ENCODE data around the gene GTPBP1. TPM values are rescaled to one million over a fixed set of nuclear protein-coding genes. Genes with fewer than 3 reads are reported as not detected.

Gene GTPBP1
- total and polyA plus RNA-seq, 2 of the 13 experiments (the other 11 are each of a cell fraction or from before 2014, with no cell fraction given) = 22.3 to 27.0 TPM

DNA sequence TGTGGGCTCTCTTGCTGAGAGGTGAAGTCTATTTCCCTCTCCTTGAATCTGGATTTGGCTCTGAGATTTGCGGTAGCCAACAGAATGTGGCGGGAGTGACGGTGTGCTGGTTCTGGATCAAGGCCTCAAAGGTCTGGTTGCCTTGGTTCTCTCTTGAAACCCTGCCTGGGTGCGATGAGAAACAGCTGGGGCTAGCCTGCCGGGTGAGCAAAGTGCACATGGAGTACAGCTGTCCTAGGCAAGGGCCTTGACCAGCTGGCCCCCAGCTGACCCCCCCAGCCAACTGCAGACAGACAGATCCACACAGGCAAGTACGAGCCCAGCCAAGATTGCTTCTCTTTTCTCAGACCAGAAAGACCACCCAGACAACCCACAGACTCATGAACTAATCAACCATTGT, 39.2 kb downstream of the GTPBP1 start (continued):
- TF ChIP-seq, protein P1, sequence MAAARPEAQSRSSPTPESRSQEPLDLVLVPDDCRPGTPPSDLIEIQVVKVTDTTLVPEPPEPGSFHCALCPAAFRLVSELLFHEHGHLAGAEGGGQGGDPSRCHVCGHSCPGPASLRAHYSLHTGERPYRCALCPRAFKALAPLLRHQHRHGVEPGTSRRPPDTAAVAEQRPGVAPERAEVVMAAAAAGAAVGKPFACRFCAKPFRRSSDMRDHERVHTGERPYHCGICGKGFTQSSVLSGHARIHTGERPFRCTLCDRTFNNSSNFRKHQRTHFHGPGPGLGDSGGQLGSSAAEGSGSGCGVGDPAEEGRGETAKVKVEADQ (CRISPR knock-in tag; IDR thresholded peaks at IDR 0.05; ENCODE audit: borderline replicate concordance) = peak; percentile 38; the same call in 1 of the 2 replicates
- peak; percentile 58; the same call in 1 of the 2 replicates for TF ChIP-seq ZBTB38 (CRISPR knock-in tag; IDR thresholded peaks at IDR 0.05)
- peak; percentile 34 for TF ChIP-seq SKI (IDR thresholded peaks at IDR 0.05; ENCODE audit: partially characterized antibody)
- no peak for TF ChIP-seq ZNF251 (CRISPR knock-in tag; IDR thresholded peaks at IDR 0.05)
- TF ChIP-seq PHB2 (IDR thresholded peaks at IDR 0.05; ENCODE audit: partially characterized antibody) = no peak
- no peak for TF ChIP-seq ZNF20 (CRISPR knock-in tag; IDR thresholded peaks at IDR 0.05)
- TF ChIP-seq, protein P2, sequence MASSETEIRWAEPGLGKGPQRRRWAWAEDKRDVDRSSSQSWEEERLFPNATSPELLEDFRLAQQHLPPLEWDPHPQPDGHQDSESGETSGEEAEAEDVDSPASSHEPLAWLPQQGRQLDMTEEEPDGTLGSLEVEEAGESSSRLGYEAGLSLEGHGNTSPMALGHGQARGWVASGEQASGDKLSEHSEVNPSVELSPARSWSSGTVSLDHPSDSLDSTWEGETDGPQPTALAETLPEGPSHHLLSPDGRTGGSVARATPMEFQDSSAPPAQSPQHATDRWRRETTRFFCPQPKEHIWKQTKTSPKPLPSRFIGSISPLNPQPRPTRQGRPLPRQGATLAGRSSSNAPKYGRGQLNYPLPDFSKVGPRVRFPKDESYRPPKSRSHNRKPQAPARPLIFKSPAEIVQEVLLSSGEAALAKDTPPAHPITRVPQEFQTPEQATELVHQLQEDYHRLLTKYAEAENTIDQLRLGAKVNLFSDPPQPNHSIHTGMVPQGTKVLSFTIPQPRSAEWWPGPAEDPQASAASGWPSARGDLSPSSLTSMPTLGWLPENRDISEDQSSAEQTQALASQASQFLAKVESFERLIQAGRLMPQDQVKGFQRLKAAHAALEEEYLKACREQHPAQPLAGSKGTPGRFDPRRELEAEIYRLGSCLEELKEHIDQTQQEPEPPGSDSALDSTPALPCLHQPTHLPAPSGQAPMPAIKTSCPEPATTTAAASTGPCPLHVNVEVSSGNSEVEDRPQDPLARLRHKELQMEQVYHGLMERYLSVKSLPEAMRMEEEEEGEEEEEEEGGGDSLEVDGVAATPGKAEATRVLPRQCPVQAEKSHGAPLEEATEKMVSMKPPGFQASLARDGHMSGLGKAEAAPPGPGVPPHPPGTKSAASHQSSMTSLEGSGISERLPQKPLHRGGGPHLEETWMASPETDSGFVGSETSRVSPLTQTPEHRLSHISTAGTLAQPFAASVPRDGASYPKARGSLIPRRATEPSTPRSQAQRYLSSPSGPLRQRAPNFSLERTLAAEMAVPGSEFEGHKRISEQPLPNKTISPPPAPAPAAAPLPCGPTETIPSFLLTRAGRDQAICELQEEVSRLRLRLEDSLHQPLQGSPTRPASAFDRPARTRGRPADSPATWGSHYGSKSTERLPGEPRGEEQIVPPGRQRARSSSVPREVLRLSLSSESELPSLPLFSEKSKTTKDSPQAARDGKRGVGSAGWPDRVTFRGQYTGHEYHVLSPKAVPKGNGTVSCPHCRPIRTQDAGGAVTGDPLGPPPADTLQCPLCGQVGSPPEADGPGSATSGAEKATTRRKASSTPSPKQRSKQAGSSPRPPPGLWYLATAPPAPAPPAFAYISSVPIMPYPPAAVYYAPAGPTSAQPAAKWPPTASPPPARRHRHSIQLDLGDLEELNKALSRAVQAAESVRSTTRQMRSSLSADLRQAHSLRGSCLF (CRISPR knock-in tag; IDR thresholded peaks at IDR 0.05; ENCODE audit: borderline replicate concordance) = no peak
- TF ChIP-seq ELF3 (CRISPR knock-in tag; IDR thresholded peaks at IDR 0.05) = no peak
- TF ChIP-seq CCAR2 (optimal IDR thresholded peaks at IDR 0.05; ENCODE audit: low read depth, low read length) = no peak
- TF ChIP-seq, protein P3, sequence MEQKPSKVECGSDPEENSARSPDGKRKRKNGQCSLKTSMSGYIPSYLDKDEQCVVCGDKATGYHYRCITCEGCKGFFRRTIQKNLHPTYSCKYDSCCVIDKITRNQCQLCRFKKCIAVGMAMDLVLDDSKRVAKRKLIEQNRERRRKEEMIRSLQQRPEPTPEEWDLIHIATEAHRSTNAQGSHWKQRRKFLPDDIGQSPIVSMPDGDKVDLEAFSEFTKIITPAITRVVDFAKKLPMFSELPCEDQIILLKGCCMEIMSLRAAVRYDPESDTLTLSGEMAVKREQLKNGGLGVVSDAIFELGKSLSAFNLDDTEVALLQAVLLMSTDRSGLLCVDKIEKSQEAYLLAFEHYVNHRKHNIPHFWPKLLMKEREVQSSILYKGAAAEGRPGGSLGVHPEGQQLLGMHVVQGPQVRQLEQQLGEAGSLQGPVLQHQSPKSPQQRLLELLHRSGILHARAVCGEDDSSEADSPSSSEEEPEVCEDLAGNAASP (CRISPR knock-in tag; IDR thresholded peaks at IDR 0.05; ENCODE audit: borderline replicate concordance) = no peak
- no peak for TF ChIP-seq GABPB1 (CRISPR knock-in tag; IDR thresholded peaks at IDR 0.05)
- TF ChIP-seq PRPF4 (IDR thresholded peaks at IDR 0.05; ENCODE audit: low read depth, low read length, poor library complexity, severe bottlenecking) = no peak
- no peak for TF ChIP-seq THYN1 (CRISPR knock-in tag; IDR thresholded peaks at IDR 0.05; ENCODE audit: borderline replicate concordance, low read depth)
- TF ChIP-seq ZNF790 (CRISPR knock-in tag; IDR thresholded peaks at IDR 0.05; ENCODE audit: borderline replicate concordance) = no peak
- TF ChIP-seq ZC3H4 (CRISPR knock-in tag; IDR thresholded peaks at IDR 0.05; ENCODE audit: borderline replicate concordance) = no peak
- TF ChIP-seq, protein P4, sequence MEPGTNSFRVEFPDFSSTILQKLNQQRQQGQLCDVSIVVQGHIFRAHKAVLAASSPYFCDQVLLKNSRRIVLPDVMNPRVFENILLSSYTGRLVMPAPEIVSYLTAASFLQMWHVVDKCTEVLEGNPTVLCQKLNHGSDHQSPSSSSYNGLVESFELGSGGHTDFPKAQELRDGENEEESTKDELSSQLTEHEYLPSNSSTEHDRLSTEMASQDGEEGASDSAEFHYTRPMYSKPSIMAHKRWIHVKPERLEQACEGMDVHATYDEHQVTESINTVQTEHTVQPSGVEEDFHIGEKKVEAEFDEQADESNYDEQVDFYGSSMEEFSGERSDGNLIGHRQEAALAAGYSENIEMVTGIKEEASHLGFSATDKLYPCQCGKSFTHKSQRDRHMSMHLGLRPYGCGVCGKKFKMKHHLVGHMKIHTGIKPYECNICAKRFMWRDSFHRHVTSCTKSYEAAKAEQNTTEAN (CRISPR knock-in tag; conservative IDR thresholded peaks at IDR 0.05) = no peak
- TF ChIP-seq RXRB (CRISPR knock-in tag; IDR thresholded peaks at IDR 0.05; ENCODE audit: borderline replicate concordance) = no peak
- no peak for TF ChIP-seq ADNP (CRISPR knock-in tag; IDR thresholded peaks at IDR 0.05)
- TF ChIP-seq RFXAP (CRISPR knock-in tag; IDR thresholded peaks at IDR 0.05; ENCODE audit: borderline replicate concordance) = no peak
- peak; percentile 75 for TF ChIP-seq RARA (CRISPR knock-in tag; IDR thresholded peaks at IDR 0.05)
- no peak; the same call in 1 of the 2 replicates for TF ChIP-seq ESRRA (CRISPR knock-in tag; IDR thresholded peaks at IDR 0.05; ENCODE audit: low read depth)
